Measurements from ENCODE around the gene ERC1. TPM values are rescaled to one million over a fixed set of nuclear protein-coding genes. Genes with fewer than 3 reads are reported as not detected.

ERC1 gene
- total and polyA plus RNA-seq, 2 of the 4 experiments (the other 2 are of a cell fraction), result 11.6 to 25.6 TPM

DNA sequence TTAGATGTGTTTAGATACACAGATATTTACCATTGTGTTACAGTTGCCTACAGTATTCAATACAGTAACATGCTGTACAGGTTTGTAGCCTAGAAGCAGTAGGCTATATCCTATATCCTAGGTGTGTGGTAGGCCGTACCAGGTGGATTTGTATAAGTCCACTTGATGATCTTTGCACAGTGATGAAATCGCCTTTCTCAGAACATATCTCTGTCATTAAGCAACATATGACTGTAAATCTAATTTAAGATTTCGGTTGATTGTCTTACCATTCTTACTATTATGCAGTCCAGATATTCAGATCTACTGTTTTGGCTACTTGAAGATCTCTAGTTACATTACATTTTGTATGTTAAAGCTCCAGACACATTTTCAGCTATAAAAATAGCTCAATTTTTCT, 39.8 kb downstream of the ERC1 start:
- DNase-seq (no peak), ATAC-seq (ENCODE audit: low read depth) (no peak)
- Histone ChIP-seq H2AK5ac (ENCODE audit: low read depth, low read length) (no peak overlapping the region), H3K79me1 (ENCODE audit: low read depth in 1 of 2, low read length in 2 of 2) (peaks cover 16 to 31% of the 10 kb centered on the region in 2 experiments), H3K4me2 (ENCODE audit: low read depth, low read length) (no peak overlapping the region), H3K14ac (replicated peaks; ENCODE audit: low read depth, low read length) (no peak overlapping the region), H3K9me1 (ENCODE audit: insufficient read depth, low read length) (peaks cover 6% of the 10 kb centered on the region), H2AK9ac (replicated peaks; ENCODE audit: low read depth, low read length, poor library complexity) (no peak overlapping the region), H4K5ac (ENCODE audit: low read depth, low read length) (no peak overlapping the region), H3K18ac (ENCODE audit: low read depth, low read length) (no peak overlapping the region), H2BK120ac (ENCODE audit: low read depth, low read length) (no peak overlapping the region), H3K9me3 (ENCODE audit: control insufficient read depth, insufficient read depth, low read length) (no peaks in the 10 kb centered on the region), H2BK15ac (ENCODE audit: low read depth, low read length) (no peak overlapping the region), H3K27ac (ENCODE audit: insufficient read depth, low read length) (no peak overlapping the region), H3K56ac (ENCODE audit: extremely low read depth, insufficient read depth, low read length) (no peak overlapping the region), H3K9ac (ENCODE audit: low read depth, low read length) (no peak overlapping the region), H3K23ac (ENCODE audit: low read depth, low read length) (no peak overlapping the region), H3K4me3 (ENCODE audit: insufficient read depth, low read depth, low read length) (no peak overlapping the region), H3K4me1 (ENCODE audit: control insufficient read depth, insufficient read depth, low read length) (no peaks in the 10 kb centered on the region), H2BK5ac (ENCODE audit: low read depth, low read length, poor library complexity, severe bottlenecking) (no peak overlapping the region), H2AFZ (replicated peaks; ENCODE audit: low read length, poor library complexity) (no peak overlapping the region), H2BK20ac (ENCODE audit: low read depth, low read length) (no peak overlapping the region), H4K8ac (ENCODE audit: low read depth in 2 of 2, low read length in 2 of 2) (no peak overlapping the region), H3K36me3 (ENCODE audit: control insufficient read depth, insufficient read depth, low read length) (peaks cover 13% of the 10 kb centered on the region), H3K27me3 (ENCODE audit: control insufficient read depth, insufficient read depth, low read length) (no peaks in the 10 kb centered on the region), H4K20me1 (ENCODE audit: insufficient read depth, low read length) (no peaks in the 10 kb centered on the region; the same call in none of the 2 replicates), H4K91ac (ENCODE audit: insufficient read depth, low read depth, low read length) (no peak overlapping the region), H3K4ac (ENCODE audit: low read depth, low read length) (no peak overlapping the region)
- 100% methylated on average over 1 of the region's 3 CpGs; no CpG with 5 or more reads in 1 of the 2 experiments for WGBS, 2 experiments (ENCODE audit: extremely low coverage in 2 of 2, insufficient read length in 1 of 2)
- in situ Hi-C loops (cut with MboI; ENCODE audit: low sequenced_read_pairs), result no loop called here
- TF ChIP-seq, protein P1, sequence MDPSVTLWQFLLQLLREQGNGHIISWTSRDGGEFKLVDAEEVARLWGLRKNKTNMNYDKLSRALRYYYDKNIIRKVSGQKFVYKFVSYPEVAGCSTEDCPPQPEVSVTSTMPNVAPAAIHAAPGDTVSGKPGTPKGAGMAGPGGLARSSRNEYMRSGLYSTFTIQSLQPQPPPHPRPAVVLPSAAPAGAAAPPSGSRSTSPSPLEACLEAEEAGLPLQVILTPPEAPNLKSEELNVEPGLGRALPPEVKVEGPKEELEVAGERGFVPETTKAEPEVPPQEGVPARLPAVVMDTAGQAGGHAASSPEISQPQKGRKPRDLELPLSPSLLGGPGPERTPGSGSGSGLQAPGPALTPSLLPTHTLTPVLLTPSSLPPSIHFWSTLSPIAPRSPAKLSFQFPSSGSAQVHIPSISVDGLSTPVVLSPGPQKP (IDR thresholded peaks at IDR 0.05; ENCODE audit: borderline replicate concordance, low read depth, low read length), result no peak
- TF ChIP-seq FOS (IDR thresholded peaks at IDR 0.05; ENCODE audit: low read depth, low read length), result no peak
- TF ChIP-seq RFX5 (IDR thresholded peaks at IDR 0.05; ENCODE audit: low read depth, low read length), result no peak
- intact Hi-C loops (cut with micrococcal nuclease), result no loop called here
- ChIA-PET POLR2A (ENCODE audit: unreplicated experiment) (no interaction called here), CTCF (interaction anchor here (0.6 to 0.8 kb wide), 2 partner anchors 22 to 377 kb away, joined by 3 to 4 read pairs; no protein-coding TSS in a partner anchor)
- BruUV-seq (replicated peaks), result no TSS peak
- dilution Hi-C loops (cut with HindIII; ENCODE audit: low sequenced_read_pairs, unreplicated experiment), result no loop called here
